Measurements from ENCODE around the gene ZSWIM8. TPM values are rescaled to one million over a fixed set of nuclear protein-coding genes. Genes with fewer than 3 reads are reported as not detected.
A peak's percentile ranks its signal among the peaks of the same experiment; 100 is the strongest.
"Not testable (repeated sequence)": the region's sequence is repeated elsewhere in the genome, so short reads cannot be mapped to it uniquely, and the experiment has no call there.

The ZSWIM8 gene, protein sequence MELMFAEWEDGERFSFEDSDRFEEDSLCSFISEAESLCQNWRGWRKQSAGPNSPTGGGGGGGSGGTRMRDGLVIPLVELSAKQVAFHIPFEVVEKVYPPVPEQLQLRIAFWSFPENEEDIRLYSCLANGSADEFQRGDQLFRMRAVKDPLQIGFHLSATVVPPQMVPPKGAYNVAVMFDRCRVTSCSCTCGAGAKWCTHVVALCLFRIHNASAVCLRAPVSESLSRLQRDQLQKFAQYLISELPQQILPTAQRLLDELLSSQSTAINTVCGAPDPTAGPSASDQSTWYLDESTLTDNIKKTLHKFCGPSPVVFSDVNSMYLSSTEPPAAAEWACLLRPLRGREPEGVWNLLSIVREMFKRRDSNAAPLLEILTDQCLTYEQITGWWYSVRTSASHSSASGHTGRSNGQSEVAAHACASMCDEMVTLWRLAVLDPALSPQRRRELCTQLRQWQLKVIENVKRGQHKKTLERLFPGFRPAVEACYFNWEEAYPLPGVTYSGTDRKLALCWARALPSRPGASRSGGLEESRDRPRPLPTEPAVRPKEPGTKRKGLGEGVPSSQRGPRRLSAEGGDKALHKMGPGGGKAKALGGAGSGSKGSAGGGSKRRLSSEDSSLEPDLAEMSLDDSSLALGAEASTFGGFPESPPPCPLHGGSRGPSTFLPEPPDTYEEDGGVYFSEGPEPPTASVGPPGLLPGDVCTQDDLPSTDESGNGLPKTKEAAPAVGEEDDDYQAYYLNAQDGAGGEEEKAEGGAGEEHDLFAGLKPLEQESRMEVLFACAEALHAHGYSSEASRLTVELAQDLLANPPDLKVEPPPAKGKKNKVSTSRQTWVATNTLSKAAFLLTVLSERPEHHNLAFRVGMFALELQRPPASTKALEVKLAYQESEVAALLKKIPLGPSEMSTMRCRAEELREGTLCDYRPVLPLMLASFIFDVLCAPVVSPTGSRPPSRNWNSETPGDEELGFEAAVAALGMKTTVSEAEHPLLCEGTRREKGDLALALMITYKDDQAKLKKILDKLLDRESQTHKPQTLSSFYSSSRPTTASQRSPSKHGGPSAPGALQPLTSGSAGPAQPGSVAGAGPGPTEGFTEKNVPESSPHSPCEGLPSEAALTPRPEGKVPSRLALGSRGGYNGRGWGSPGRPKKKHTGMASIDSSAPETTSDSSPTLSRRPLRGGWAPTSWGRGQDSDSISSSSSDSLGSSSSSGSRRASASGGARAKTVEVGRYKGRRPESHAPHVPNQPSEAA (N-terminal part only)
- 63.1 and 76.7 TPM in 2 replicates for total RNA-seq

DNA sequence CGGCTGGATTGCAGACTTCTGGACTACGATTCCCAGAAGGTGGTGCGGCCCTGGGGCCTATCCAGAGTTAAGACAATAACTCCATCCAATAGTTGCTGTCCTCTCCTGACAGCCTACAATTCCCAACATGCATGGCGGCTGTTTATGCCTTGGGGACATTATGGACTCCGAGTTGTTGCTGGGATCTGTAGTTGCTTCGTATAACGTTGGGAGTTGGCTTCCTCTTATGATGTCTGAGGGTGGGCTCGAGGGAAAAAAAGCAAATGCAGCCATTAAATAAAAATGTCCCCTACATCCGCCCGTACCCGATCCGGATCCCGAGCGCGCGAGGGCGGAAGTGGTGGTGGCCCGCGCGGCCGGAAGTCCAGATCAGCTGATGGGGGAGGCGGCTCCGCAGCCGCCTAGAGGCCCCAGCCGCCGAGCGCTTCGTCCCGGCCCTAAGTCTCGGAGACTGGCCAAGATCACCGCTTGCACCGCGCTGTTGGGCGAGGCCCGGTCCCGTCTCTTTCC, at the start of gene ZSWIM8:
TSS of gene ZSWIM8 (plus strand) at position 396 of the 510 bp plus-strand sequence. CDS start 273 bp downstream, outside the sequence.
- TF ChIP-seq, protein P1, sequence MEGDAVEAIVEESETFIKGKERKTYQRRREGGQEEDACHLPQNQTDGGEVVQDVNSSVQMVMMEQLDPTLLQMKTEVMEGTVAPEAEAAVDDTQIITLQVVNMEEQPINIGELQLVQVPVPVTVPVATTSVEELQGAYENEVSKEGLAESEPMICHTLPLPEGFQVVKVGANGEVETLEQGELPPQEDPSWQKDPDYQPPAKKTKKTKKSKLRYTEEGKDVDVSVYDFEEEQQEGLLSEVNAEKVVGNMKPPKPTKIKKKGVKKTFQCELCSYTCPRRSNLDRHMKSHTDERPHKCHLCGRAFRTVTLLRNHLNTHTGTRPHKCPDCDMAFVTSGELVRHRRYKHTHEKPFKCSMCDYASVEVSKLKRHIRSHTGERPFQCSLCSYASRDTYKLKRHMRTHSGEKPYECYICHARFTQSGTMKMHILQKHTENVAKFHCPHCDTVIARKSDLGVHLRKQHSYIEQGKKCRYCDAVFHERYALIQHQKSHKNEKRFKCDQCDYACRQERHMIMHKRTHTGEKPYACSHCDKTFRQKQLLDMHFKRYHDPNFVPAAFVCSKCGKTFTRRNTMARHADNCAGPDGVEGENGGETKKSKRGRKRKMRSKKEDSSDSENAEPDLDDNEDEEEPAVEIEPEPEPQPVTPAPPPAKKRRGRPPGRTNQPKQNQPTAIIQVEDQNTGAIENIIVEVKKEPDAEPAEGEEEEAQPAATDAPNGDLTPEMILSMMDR (IDR thresholded peaks at IDR 0.05; ENCODE audit: extremely low read depth, low read depth, low read length), result no peak
- Histone ChIP-seq H3K4me1 (ENCODE audit: insufficient read depth, low read length) (peaks cover 33% of the 10 kb centered on the region), H4K20me1 (ENCODE audit: insufficient read depth, low read length) (peaks cover 34% of the 10 kb centered on the region), H3K9me3 (ENCODE audit: low read depth, low read length) (no peaks in the 10 kb centered on the region), H2AFZ (ENCODE audit: low read length) (peak within 1 kb of the TSS; percentile 94), H3K79me2 (ENCODE audit: insufficient read depth, low read length) (peaks cover 85% of the 10 kb centered on the region), H3K27me3 (ENCODE audit: insufficient read depth, low read length) (no peaks in the 10 kb centered on the region), H3K4me3 (ENCODE audit: insufficient read depth, low read length) (peak within 1 kb of the TSS; percentile 91), H3K4me2 (ENCODE audit: insufficient read depth, low read length) (peak within 1 kb of the TSS; percentile 94), H3K36me3 (ENCODE audit: insufficient read depth, low read length) (peaks cover 17% of the 10 kb centered on the region), H3K27ac (ENCODE audit: low read depth, low read length) (peak within 1 kb of the TSS; percentile 86)
- peak; percentile 99 for DNase-seq (ENCODE audit: insufficient read length, low spot score, missing footprints)

DNA sequence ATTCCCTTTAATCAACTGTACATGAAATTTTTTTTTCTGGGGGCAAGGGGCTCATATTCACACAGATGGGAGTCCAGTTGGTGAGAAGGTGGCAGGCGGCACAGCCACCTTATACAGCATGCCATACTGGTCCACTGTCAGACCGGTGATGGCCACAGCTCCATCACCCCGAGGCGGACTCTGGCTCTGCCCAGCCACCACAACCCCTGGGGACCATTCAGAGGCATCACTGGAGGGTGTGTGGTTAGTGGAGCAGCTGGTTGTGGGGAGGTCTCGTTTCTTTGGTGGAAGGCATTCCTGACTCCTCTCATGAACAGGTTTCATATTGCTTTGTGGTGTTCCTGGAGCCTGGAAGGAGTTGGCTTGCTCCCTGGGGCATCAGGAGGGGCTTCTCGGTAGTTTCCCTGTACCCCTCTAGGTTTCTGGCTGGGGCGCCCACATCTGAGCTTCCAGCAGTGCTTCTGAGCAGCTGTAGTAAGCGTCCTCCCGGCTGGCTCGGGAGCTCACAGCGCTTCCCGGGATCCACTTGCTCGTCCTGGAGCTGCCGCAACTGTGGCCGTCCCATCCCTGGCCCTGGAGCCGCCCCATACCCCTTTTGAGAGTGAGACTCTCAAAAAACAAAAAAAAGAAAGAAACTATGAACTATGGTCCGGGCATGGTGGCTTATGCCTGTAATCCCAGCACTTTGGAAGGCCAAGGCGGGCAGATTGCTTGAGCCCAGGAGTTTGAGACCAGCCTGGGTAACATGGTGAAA, 44.7 kb upstream of the ZSWIM8 start:
- H3K4me2 ChIP-seq (ENCODE audit: insufficient read depth, low read length); H2AFZ ChIP-seq (ENCODE audit: low read length); H3K27me3 ChIP-seq (ENCODE audit: insufficient read depth, low read length); DNase-seq (ENCODE audit: insufficient read length, low spot score, missing footprints); H3K9me3 ChIP-seq (ENCODE audit: low read depth, low read length); H4K20me1 ChIP-seq (ENCODE audit: insufficient read depth, low read length); H3K27ac ChIP-seq (ENCODE audit: low read depth, low read length); H3K36me3 ChIP-seq (ENCODE audit: insufficient read depth, low read length); H3K4me3 ChIP-seq (ENCODE audit: insufficient read depth, low read length): not testable (repeated sequence)
- H3K79me2 ChIP-seq (ENCODE audit: insufficient read depth, low read length), result peaks cover 39% of the 10 kb centered on the region
- H3K4me1 ChIP-seq (ENCODE audit: insufficient read depth, low read length), result peaks cover 22% of the 10 kb centered on the region

DNA sequence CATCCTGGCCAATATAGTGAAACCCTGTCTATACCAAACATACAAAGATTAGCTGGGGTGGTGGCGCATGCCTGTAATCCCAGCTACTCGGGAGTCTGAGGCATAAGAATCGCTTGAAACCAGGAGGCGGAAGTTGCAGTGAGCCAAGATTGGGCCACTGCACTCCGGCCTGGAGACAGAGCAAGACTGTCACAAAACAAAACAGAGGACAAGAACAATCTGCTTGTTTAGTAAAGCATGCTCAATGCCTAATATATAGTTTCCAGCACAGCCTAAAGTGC, 43.0 kb upstream of the ZSWIM8 start:
- no peak for DNase-seq (ENCODE audit: insufficient read length, low spot score, missing footprints)
- H4K20me1 ChIP-seq (ENCODE audit: insufficient read depth, low read length), result peaks cover 12% of the 10 kb centered on the region
- H3K4me1 ChIP-seq (ENCODE audit: insufficient read depth, low read length), result peaks cover 31% of the 10 kb centered on the region
- peaks cover 11% of the 10 kb centered on the region for H3K36me3 ChIP-seq (ENCODE audit: insufficient read depth, low read length)
- H2AFZ ChIP-seq (ENCODE audit: low read length), result no peak overlapping the region
- peaks cover 54% of the 10 kb centered on the region for H3K79me2 ChIP-seq (ENCODE audit: insufficient read depth, low read length)
- TF ChIP-seq, protein P1 (IDR thresholded peaks at IDR 0.05; ENCODE audit: extremely low read depth, low read depth, low read length), result no peak
- no peaks in the 10 kb centered on the region for H3K27me3 ChIP-seq (ENCODE audit: insufficient read depth, low read length)
- no peak overlapping the region for H3K4me2 ChIP-seq (ENCODE audit: insufficient read depth, low read length)
- H3K4me3 ChIP-seq (ENCODE audit: insufficient read depth, low read length), result no peak overlapping the region
- no peak overlapping the region for H3K27ac ChIP-seq (ENCODE audit: low read depth, low read length)
- no peaks in the 10 kb centered on the region for H3K9me3 ChIP-seq (ENCODE audit: low read depth, low read length)
